Measurements from ENCODE around the gene AIF1. TPM values are rescaled to one million over a fixed set of nuclear protein-coding genes. Genes with fewer than 3 reads are reported as not detected.

Gene AIF1
- total RNA-seq, 1 donor: not detected

DNA sequence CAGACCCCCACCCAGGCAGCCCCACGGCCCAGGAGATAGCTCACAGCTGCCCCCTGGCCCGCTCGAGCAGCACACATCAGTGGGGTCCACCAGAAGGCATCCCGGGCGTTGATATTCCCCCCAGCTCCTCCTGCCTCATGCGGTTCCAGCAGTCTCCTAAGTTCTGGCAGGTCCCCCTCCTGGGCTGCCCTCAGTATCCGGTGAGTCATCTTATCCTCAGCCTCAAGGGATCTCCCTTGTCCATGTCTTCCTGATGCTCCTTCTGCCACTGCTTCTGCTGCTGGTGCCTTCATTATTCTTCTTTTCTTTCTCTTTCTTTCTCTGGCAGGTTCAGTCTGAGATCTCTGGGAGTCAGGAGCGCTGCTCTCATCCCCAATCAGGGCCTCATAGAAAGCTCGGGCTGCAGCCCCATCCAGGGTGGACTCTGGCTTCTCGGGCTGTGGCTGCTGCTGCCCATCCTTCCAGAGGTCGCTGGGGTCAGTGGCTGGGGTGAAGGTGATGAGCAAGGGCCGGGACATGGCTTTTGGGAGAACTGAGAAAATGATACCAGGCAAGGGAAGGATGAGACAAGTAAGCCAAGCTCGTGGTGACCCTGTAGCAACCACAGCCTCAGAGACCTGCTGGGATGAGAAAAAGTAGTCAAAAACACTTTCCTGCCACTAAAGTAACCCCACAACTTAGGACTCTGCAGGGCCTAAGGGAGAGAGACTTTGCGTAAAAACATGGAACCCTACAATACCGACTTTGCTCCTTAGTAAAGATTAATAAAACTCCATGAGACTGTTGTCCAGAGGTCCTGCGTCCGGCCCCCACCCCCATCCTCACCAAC is 49.1 kb downstream of the AIF1 start:
- H3K4me3 ChIP-seq (ENCODE audit: low read depth, low read length): peak overlapping the region; percentile 96
- peak; percentile 80 for DNase-seq (ENCODE audit: low read depth)
- TF ChIP-seq, protein P1, sequence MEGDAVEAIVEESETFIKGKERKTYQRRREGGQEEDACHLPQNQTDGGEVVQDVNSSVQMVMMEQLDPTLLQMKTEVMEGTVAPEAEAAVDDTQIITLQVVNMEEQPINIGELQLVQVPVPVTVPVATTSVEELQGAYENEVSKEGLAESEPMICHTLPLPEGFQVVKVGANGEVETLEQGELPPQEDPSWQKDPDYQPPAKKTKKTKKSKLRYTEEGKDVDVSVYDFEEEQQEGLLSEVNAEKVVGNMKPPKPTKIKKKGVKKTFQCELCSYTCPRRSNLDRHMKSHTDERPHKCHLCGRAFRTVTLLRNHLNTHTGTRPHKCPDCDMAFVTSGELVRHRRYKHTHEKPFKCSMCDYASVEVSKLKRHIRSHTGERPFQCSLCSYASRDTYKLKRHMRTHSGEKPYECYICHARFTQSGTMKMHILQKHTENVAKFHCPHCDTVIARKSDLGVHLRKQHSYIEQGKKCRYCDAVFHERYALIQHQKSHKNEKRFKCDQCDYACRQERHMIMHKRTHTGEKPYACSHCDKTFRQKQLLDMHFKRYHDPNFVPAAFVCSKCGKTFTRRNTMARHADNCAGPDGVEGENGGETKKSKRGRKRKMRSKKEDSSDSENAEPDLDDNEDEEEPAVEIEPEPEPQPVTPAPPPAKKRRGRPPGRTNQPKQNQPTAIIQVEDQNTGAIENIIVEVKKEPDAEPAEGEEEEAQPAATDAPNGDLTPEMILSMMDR (IDR thresholded peaks at IDR 0.05; ENCODE audit: insufficient read depth, low read depth, low read length): no peak

DNA sequence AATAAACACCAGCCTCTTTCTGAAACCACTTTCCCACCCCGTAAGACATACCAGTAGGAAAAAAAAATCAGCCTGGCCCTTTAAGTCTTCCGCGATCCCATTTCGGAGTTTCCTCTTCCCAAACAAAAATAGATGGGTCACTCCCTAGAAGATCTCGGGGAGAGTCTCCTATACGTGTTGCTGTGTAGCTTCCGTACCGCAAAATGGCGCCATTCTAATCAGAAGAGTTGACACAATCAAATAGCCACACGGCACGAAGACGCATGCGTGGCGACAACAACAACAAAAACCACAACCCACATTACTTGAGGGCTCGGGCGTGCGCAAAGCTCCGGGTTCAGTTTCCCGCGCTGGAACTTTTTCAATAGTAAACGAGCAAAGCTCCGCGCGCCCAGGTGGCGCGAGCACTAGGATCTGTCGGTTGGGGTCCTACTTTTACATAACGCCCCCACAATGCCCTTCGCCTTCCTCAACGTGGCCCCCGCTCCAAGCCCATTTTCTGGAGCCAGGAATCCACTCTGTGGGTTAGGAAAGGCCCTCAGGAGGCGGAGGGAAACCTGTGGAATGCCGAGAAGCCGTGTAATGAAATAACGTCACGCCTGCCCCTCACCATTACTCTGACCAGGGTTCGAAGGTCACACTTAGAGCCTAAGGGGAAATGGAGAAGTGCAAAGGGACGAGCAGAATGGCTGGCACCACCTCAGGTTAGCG is 49.9 kb downstream of the AIF1 start, which contains the start of gene GPANK1:
TSS of gene GPANK1 (minus strand) at position 208 of the 711 bp plus-strand sequence. CDS start 519 bp downstream, outside the sequence.
- peak; percentile 97 for DNase-seq (ENCODE audit: low read depth)
- TF ChIP-seq, protein P1 (IDR thresholded peaks at IDR 0.05; ENCODE audit: insufficient read depth, low read depth, low read length): no peak
- H3K4me3 ChIP-seq (ENCODE audit: low read depth, low read length): peak within 1 kb of the TSS; percentile 96

DNA sequence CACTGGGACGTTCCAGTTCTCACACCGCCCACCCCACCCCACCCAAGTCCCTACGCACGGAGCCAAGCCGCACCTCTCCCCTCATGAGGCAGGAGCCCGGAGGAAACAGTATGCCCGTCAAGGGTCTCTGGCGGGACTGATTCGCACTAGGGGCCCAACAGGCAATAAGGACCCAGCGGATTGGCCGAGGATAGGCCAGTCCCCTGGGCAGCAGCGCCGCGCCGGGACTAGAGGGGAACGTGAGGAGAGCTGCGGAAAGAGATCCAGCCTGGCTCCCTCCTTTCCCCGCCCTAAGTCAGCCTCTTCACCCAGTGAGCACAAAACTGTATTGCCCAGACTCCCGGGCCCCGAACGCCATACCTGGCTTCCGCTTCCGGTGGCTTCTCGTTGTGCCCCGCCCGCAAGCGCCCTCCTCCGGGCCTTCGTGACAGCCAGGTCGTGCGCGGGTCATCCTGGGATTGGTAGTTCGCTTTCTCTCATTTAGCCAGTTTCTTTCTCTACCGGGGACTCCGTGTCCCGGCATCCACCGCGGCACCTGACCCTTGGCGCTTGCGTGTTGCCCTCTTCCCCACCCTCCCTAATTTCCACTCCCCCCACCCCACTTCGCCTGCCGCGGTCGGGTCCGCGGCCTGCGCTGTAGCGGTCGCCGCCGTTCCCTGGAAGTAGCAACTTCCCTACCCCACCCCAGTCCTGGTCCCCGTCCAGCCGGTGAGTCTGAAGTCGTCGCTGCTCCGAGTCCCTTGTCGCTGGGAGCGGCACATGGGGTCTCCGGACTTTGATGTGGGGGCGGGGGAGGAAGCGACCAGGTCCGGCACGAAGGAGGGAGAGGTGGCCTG is 50.7 kb downstream of the AIF1 start, which contains the start of gene CSNK2B:
TSS of gene CSNK2B (plus strand) at position 580 of the 836 bp plus-strand sequence. CDS start 752 bp downstream, outside the sequence.
- DNase-seq (ENCODE audit: low read depth): peak; percentile 97
- TF ChIP-seq, protein P1 (IDR thresholded peaks at IDR 0.05; ENCODE audit: insufficient read depth, low read depth, low read length): no peak
- peak within 1 kb of the TSS; percentile 96 for H3K4me3 ChIP-seq (ENCODE audit: low read depth, low read length)

DNA sequence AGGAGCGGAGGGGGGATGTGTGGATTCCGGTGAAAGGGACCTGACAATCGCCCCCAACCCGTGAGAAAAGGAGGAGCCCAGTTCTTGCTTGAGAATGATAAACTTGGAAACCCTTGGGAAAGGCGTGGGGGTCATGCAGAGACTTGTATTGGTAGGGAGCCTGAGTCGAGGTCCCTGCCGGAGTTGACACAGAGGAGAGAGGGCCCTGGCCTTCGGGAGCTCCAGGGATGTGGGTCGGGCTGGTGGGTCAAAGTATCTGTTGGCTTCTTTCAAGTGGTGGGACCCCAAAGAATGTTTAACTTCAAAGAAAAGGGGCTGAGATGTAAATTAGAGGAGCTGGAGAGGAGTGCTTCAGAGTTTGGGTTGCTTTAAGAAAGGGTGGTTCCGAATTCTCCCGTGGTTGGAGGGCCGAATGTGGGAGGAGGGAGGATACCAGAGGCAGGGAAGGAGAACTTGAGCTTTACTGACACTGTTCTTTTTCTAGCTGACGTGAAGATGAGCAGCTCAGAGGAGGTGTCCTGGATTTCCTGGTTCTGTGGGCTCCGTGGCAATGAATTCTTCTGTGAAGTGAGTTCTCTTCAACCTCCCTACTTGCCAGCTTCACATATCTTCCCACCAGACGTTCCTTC is 51.4 kb downstream of the AIF1 start:
- DNase-seq (ENCODE audit: low read depth): no peak
- TF ChIP-seq, protein P1 (IDR thresholded peaks at IDR 0.05; ENCODE audit: insufficient read depth, low read depth, low read length): no peak
- peak overlapping the region; percentile 96 for H3K4me3 ChIP-seq (ENCODE audit: low read depth, low read length)

Small RNA genes within 50 kb of the gene (small RNA-seq; reads per million reads assigned to genes)
- gene MIR6832: not detected
- not detected for gene RF00019
- 136 reads per million, percentile 97 among the genes with 10 or more reads in this experiment for gene SNORA38
- gene UQCRHP1: not detected

Other genes with a start within 250 kb of the AIF1 start
- gene MICA, start 211.6 kb upstream of the AIF1 start, total RNA-seq: 45.3 and 54.8 TPM in 2 replicates
- gene MICB, start 117.1 kb upstream of the AIF1 start, total RNA-seq: 15.5 and 30.7 TPM in 2 replicates
- not detected in 2 replicates for gene MCCD1, start 86.3 kb upstream of the AIF1 start, total RNA-seq
- 407 and 463 TPM in 2 replicates for gene DDX39B, start 73.2 kb upstream of the AIF1 start, total RNA-seq
- gene ATP6V1G2, start 68.6 kb upstream of the AIF1 start, total RNA-seq: 1.3 and 3.0 TPM in 2 replicates
- gene NFKBIL1, start 67.6 kb upstream of the AIF1 start, total RNA-seq: 12.5 and 20.3 TPM in 2 replicates
- not detected in 2 replicates for gene LTA, start 42.9 kb upstream of the AIF1 start, total RNA-seq
- gene TNF, start 39.7 kb upstream of the AIF1 start, total RNA-seq: under 0.01 TPM in 2 replicates
- 0.32 TPM in 1 of 2 replicates, not detected in the other for gene LTB, start 32.8 kb upstream of the AIF1 start, total RNA-seq
- not detected in 2 replicates for gene LST1, start 29.0 kb upstream of the AIF1 start, total RNA-seq
- gene NCR3, start 22.2 kb upstream of the AIF1 start, total RNA-seq: not detected in 2 replicates
- gene PRRC2A, start 5.5 kb downstream of the AIF1 start, total RNA-seq: 75.4 and 84.2 TPM in 2 replicates
- gene BAG6, start 37.4 kb downstream of the AIF1 start, total RNA-seq: 123 and 166 TPM in 2 replicates
- 0.43 and 0.97 TPM in 2 replicates for gene APOM, start 40.7 kb downstream of the AIF1 start, total RNA-seq
- 20.7 and 21.9 TPM in 2 replicates for gene C6orf47, start 45.5 kb downstream of the AIF1 start, total RNA-seq
- 16.1 and 20.7 TPM in 2 replicates for gene GPANK1, start 49.8 kb downstream of the AIF1 start, total RNA-seq
- gene CSNK2B, start 50.8 kb downstream of the AIF1 start, total RNA-seq: 136 and 144 TPM in 2 replicates
- 3.2 and 3.9 TPM in 2 replicates for gene LY6G5B, start 54.7 kb downstream of the AIF1 start, total RNA-seq
- gene LY6G5C, start 65.8 kb downstream of the AIF1 start, total RNA-seq: 0.43 and 0.64 TPM in 2 replicates
- gene ABHD16A, start 88.1 kb downstream of the AIF1 start, total RNA-seq: 43.2 and 76.0 TPM in 2 replicates
- not detected in 2 replicates for gene LY6G6F, start 91.6 kb downstream of the AIF1 start, total RNA-seq
- gene LY6G6D, start 100.1 kb downstream of the AIF1 start, total RNA-seq: not detected in 2 replicates
- not detected in 2 replicates for gene LY6G6C, start 106.5 kb downstream of the AIF1 start, total RNA-seq
- not detected in 2 replicates for gene MPIG6B, start 108.1 kb downstream of the AIF1 start, total RNA-seq
- gene DDAH2, start 114.1 kb downstream of the AIF1 start, total RNA-seq: 60.5 and 68.0 TPM in 2 replicates
- gene CLIC1, start 121.3 kb downstream of the AIF1 start, total RNA-seq: 586 and 701 TPM in 2 replicates
- gene MSH5, start 124.8 kb downstream of the AIF1 start, total RNA-seq: 9.5 and 13.9 TPM in 2 replicates
- gene SAPCD1, start 147.4 kb downstream of the AIF1 start, total RNA-seq: 0.43 and 1.3 TPM in 2 replicates
- gene VWA7, start 162.1 kb downstream of the AIF1 start, total RNA-seq: under 0.01 TPM in 2 replicates
- gene VARS1, start 180.5 kb downstream of the AIF1 start, total RNA-seq: 60.0 and 73.1 TPM in 2 replicates
- 21.6 and 23.7 TPM in 2 replicates for gene LSM2, start 191.7 kb downstream of the AIF1 start, total RNA-seq
- gene HSPA1L, start 200.0 kb downstream of the AIF1 start, total RNA-seq: 0.86 and 0.97 TPM in 2 replicates
- 77.0 and 132 TPM in 2 replicates for gene HSPA1A, start 200.3 kb downstream of the AIF1 start, total RNA-seq
- 84.4 and 148 TPM in 2 replicates for gene HSPA1B, start 212.5 kb downstream of the AIF1 start, total RNA-seq
- 70.8 and 77.6 TPM in 2 replicates for gene NEU1, start 247.6 kb downstream of the AIF1 start, total RNA-seq